Measurements from ENCODE around the gene TMEM237.
"Not testable (repeated sequence)": the region's sequence is repeated elsewhere in the genome, so short reads cannot be mapped to it uniquely, and the experiment has no call there.

TMEM237 gene, protein sequence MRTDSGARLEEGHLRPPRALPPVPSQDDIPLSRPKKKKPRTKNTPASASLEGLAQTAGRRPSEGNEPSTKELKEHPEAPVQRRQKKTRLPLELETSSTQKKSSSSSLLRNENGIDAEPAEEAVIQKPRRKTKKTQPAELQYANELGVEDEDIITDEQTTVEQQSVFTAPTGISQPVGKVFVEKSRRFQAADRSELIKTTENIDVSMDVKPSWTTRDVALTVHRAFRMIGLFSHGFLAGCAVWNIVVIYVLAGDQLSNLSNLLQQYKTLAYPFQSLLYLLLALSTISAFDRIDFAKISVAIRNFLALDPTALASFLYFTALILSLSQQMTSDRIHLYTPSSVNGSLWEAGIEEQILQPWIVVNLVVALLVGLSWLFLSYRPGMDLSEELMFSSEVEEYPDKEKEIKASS

DNA sequence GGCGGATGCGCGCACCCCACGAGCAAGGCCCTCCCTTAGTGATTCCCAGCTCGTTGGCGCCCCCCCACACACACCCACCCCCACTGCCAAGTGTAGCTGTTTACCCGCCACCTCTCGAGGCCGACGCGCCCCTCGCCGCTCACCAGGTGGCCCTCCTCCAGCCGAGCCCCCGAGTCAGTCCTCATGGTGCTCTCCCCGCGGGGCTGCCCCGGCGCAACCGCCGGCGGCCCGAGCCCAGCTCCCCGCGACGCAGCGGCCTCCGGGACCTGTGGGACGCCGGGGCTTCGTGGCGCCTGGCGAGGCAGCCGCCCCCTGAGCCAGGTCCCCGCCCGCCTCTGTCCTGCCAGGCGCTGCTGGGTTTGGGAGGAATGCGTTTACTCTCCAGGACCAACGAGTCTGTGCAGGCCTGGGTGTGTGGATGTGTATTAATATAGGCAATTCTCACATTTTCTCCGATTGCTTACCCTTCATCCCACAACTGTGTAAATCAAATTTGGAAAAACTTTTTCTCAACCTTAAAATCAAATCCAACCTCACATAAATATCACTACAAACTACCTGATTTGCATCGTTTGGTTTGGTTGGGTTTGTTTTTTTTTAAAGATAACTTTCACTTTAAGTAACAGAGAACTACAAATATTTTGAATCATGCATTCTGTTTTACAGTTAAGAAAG is at the start of gene TMEM237:
TSS of gene TMEM237 (minus strand) at position 288 of the 675 bp plus-strand sequence. CDS start at position 185, 103 bp downstream.
- DNase-seq = peak; percentile 24

DNA sequence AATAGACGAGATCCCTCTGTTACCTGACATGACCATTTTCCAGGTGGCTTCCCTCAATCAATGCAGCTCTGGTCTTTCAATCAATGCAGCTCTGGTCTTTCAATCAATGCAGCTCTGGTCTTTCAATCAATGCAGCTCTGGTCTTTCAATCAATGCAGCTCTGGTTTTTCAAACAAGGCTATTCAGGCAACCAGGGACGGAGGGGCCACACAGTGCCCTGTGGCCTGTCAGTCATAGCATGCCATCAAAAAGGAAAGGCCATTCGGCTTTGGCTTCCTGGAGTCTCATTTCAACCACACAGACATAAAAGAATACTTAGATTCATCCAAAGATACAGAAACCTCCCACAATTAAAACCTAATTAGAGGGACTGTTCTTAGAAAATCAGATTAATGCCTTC is 41.9 kb upstream of the TMEM237 start:
- no peak for DNase-seq

DNA sequence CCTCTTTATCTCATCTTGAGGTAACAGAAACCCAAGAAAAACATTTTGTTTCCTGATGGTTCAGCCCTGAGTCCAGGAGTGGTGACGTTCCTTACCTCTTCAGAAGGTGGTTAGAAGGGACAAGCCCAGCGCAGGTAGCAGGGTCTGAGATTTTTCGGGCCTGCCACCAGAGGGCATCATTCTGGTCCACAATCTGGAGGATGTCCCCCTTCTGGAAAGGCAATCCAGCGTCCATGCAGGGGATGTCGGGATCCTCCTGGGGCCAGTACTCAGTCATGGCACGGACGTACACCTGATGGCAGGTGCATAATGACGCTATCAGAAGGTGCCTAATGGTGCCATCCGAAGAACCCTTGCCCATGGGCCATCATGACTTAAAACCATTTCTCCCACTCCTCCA is 37.4 kb upstream of the TMEM237 start:
- no peak for DNase-seq

DNA sequence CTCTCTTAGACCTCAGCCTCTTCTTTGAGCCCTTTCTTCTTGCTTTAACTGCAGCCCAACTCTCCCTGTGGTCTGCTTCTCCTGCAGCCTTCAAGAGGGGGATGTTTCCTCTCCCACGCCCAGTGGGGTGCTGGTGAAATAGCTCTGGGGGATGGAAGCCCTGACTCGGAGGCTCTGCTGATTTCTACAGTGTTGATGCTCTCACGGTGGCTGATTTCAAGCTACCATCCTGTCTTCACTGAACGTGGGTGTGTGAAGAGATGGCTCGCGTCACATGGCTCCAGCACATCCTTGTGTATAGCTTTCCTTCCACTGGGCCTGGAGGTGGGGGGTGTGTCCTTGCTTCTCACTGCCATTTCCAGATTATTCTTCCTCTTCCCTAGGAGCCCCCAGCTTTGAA is 35.1 kb upstream of the TMEM237 start:
- DNase-seq = no peak

DNA sequence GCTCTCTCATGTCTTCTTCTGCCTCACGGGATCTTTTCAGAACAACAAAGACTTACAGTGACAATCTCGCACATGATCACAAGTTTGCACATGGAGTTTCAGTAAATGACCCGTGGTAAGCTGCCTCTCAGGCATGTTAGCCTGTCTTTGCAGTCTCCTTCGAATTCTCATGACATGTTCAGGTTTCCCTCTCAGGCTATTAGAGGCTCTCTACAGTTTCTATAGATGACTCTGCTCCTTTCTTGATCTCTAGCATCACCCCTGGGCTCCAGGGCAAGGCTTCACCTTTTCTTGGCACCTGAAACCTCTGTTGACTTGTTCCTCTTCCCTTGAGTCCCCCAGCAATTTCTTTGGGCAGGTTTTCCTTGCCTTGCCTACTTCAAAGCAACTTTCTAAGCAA is 32.2 kb upstream of the TMEM237 start:
- DNase-seq = no peak

DNA sequence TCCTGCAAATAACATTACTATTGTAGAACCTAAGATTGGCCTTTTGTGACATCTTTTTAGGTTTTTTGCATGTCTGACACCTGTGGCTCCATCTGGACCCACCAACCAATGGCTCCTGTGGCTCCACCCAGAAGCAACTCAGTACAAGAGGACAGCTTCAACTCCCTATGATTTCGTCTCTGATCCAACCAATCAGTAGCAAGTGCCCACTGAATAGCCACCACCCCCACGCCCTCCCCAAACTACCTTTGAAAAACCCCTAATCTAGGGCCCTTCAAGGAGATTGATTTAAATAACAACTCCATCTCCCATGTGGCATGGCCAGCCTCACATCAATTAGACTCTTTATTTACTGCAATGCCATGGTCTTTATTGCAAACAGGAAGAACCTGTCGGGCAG is 31.5 kb upstream of the TMEM237 start:
- DNase-seq = no peak

DNA sequence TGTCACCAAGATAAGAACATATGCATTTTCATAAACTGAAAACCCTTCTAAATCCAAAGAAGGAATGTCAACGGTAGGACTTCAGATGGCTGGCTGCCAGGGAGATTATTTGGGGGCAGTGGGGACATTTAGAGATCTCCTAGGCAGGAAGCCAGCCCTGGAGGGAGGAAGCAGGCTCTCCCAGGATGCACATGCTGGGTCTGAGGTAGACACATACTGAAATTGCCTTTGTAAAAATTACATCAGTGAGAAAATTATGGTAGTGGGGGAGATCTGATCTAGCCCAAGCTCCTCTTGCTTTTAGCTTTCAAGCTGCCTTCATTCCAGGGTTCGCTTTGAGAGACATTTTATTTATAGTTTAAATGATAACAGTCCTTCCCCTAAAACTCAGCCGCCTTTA is 31.0 kb upstream of the TMEM237 start:
- DNase-seq = no peak

DNA sequence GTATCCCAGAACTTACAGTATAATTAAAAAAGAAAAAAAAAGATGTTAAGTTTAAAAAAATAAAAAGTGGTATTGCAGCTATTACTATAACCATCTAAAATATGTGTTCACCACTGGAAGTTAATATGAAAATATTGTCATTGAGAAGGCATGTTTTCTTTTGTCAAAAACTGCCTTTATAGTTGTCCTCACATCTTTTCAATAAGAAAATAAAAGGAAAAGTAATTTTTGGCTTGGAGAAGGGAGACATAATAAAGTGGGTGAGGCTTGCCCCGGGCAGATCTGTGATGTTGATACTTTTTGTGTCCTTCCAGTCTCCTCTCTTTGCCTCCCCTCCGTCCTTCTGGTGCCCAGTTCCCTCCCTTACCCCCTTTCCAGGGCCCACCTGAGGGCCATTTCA is 30.2 kb upstream of the TMEM237 start:
- no peak for DNase-seq

DNA sequence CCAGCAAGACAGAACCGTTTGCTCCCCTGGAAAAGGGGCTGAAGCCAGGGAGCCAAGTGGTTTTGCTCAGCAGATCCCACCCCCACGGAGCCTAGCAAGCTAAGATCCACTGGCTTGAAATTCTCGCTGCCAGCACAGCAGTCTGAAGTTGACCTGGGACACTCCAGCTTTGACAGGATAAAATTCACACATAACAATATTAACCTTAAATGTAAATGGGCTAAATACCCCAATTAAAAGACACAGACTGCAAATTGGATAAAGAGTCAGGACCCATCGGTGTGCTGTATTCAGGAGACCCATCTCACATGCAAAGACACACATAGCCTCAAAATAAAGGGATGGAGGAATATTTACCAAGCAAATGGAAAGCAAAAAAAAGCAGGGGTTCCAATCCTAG is 27.9 kb upstream of the TMEM237 start:
- not testable (repeated sequence) for DNase-seq

DNA sequence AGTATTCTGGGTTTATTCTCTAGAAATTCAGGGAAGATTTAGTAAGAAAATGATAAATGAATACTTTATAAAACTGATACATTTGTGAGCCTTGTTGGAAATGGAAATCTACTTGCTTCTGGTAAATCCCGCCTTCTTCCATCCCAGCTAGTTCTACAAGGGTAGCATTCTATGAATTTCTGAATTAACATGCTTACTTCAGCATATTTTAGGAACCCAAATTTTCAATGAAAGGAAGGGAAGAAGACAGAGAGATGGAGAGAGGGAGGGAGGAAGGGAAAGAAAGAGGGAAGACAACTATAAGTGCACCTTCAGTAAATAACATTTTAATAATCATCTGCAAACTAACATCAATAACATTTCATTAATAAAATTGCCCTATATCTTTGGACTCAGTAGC is 26.6 kb upstream of the TMEM237 start:
- DNase-seq = no peak

DNA sequence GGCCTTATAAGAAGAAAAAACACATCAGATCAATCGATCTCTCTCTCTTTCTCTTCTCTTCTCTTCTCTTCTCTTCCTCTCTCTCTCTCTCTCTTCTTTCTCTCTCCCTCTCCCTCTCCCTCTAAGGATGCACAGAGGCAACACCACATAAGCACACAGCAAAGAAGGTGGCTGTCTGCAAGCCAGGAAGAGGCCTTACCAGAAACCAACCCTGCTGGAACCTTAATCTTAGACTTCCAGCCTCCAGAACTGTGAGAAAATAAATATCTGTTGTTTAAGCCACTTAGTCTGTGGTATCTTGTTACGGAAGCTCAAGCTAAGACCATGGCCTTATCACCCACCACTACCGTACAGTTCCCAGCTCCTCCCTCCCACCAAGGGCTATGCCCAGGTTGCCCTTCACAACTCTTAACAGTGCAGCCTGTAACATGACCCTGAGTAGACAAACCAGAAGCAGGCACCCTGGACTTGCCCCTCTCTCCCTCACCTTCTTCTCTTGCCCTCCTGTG is 25.2 kb upstream of the TMEM237 start:
- DNase-seq = no peak

DNA sequence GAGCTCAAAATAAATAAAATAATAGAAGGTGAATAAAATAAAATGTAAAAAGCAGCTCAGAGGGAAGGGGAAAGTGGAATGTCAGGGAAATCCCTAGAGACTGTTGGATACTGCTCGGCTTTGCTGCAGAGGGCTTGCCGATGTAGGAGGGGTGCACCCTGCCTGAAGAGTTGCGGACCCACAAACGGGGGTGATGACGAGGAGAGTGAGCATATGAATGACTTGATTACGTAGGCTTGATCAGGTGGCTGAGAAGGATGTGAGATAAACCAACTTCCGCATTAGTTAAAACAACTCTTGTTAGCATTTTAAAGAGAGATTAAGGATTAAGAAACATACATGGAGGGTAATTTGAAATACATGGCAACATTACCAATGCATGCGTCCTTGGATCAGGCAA is 21.0 kb upstream of the TMEM237 start:
- no peak for DNase-seq

DNA sequence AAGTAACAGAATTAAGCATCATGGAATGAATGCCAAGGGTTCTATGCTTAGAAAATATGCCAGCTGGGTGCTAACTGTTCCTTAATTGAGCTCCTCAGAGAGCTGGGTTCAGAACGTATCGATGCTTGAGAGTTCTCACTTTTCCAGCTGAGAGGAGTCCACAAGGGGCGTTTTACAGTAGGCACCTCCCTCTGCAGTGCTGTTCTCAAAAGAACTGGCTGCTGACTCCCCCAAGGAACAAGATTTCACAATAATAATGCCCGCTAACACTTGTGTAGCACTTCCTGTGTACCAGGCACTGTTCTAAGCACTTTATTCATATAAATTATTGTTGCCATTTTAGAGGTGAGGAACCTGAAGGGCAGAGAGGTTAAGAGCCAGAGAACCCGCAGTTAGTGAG is 18.1 kb upstream of the TMEM237 start:
- DNase-seq = no peak

DNA sequence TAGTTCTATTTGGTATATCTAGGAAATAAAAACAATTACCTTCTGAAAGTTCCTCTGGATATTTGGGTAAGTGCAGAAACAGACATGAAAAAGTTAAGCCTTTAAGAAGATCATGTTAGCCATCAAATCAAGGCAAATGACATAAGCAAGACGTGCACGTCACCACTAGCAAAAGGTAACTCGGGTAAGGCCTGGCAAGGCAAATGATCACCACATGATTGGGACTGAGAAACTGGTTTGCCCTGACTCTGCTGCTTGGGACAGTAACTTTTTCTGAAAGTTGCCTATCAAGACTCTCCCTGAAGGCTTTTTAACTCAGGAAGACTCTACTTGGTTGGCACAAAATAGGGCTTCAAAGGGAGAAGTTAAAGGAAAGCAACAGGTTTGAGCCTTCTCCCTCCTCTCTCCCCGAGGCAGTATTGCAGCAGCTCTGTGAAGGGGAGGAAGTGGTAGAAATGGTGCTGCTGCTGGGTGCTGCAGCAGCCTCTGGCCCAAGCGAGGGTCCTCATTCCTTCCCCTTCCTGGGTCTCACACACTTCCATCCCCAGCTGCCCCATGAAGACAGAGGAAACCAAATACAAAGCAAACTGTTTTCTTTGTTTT is 17.1 kb upstream of the TMEM237 start:
- DNase-seq = no peak

DNA sequence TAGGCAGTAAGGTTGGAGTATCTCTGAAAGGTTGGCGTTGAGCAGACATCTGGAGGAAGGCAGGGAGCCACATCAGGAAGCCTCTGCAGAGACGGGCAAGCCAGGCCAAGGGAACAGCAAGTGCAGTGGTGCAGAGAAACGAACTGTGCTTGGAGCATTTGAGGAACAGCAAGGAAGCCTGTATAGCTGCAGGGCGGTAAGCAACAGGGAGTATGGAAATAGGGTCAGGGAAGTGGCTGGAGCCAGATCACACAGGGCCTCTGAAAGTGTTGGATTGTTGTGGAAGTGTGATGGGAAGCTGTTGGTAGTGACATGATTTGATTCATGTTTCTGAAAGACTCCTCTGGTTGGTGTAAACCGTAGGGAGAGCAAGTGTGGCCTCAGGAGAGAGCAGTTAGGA is 13.4 kb upstream of the TMEM237 start:
- no peak for DNase-seq

DNA sequence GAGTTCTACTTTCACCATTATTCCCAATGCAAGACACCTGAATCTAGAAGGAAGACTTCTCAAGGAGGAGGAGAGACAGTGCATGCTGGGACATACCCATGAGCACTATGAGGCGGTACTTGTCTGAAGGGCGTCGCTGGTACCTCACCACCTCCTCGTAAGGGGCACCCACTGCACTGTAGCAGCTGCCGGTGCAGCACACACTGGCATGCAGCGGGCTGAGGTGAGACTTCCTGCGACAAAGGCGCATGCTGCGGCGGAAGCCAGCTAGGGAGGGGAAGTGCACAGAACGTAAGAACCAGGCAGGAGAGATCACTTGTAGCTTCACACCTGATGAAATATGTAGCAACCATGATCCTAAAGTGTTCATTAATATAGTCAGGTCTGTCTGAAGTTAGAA is 12.8 kb upstream of the TMEM237 start:
- no peak for DNase-seq

DNA sequence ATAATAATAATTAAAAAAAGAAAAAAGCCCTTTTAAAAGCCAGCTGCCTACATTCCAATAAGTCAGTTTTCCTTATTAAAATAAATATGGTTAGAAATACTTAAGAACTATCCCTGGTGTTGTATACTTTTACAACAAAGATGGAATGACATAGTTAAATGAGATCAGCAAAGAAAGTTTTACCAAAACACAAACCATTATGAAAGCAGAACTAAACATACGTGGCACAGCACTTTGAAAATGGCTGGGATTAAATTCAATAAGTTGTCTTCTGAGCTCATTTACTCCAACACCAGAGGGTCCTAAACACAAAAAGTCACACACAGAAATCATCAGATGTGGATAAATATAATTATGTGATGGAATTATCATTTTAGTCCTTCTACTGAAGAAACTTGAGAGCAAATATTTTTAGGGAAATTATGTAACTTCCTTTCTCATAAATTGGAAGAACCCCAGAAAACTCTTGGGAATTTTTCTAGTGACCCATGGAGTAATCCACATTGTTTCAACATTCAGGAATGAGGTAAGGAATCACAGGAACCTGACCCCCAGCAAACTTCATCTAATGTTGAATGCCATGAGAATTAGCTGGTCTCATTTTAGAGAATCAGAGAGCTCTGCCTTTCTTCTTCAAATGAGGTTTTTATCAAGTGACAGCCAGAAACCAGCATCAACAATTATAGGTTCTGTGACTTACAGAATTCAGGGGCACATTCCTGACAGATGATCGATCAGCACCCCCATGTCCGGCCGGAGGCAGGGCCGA is 11.5 kb upstream of the TMEM237 start:
- peak; percentile 50 for DNase-seq

DNA sequence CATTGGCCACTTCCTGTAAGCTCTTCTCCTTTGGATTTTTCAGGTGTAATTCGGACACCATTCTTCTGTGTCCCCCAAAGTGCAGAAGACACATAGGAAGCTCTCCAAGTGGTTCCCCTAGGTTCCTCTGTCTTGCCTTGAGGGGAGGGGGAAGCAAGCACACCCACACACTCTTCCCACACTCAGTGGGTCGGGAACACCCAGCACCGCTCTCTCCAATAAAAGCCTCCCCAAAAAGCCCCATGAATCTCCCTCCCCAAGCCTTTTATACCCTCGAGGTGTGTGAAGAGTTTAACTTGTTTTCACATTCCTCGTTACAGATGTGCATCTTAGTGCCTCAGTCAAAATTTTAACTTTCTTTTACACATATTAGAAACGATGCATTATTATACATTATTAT is 9.9 kb upstream of the TMEM237 start:
- DNase-seq = no peak

DNA sequence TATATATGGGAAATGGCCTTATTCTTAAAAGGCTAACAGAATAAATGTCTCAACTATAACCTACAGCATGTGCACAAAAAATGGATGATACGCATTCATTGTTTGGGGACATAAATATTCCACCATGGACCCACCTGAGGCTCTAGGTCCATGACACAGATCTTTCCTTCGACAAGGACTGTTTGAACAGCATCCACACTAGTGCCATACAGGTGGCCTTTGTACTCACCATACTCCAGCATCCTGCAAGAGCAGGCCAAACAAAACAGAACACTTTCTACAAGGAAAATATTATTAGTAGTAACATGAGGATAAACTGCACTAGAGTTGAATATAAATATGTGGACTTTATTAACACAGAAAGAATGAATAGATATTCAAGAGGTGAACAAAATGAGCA is 6.1 kb upstream of the TMEM237 start:
- DNase-seq = no peak

DNA sequence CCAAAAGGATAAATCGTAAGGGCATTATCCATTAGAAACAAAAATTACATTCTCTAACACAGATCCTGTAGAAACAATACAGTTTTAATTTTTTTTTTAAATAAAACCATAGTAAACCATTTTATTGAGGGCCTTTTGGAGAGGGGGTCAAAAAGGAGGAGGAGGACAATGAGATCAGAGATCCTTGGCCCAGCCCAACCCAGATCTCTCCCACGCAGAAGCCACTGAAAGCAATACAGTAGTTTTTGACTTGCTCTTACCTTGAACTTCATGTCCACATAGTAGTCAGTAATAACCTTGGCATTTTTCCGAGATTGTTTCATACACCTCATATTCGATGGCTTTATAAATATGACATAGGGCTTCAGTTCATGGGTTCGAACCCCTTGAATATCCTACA is 4.1 kb upstream of the TMEM237 start:
- DNase-seq = no peak

DNA sequence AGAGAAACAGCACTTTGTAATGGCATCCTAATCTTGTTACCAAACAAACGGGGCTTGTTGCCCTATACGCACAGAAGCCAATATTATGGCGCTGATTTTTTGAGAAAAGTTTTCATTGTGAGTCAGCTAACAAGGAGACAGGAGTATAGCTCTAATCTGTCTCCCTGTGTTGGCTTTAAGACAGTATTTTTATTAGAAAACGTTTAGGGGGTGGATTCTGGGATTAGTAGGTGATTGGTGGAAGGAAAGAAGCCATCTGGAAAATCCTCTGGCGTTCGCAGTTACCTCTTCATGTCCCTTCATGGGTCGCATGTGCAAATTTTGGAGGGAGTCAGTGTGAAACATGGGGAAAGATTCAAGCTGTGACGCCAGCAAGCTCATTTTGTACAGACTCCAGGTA is 698 bp upstream of the TMEM237 start:
- DNase-seq = peak; percentile 7

DNA sequence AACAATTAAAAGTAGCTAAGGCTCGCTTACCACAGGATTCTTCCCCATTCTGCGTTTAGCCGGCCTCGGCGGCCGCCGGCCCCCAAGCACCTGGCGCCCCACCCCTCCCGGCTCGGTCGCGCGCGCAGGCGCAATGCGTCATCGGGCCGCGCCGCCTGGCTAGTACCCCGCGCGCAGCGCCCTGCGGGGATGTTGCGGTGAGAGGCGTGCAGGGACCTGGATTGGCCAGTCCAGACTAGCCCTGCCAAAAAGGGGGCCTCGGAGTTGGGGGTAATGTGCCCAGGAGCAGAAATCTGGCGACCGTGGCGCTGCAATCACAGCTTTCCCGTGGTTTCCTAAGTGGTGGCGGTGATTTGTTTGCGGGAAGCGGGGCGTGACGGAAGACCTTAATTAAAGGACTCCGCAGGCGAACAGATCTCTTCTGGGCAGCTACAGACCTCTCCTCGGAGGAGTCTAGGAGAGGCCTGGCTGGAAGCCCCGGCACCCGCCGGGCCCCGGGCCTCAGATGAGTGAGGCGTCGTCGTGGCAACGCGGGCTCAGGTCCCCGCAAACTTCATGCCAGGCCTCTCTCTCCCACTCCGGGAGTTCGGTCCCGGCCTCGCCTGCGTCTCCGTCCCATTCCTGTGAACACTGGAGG is 606 bp downstream of the TMEM237 start:
- peak; percentile 63 for DNase-seq

DNA sequence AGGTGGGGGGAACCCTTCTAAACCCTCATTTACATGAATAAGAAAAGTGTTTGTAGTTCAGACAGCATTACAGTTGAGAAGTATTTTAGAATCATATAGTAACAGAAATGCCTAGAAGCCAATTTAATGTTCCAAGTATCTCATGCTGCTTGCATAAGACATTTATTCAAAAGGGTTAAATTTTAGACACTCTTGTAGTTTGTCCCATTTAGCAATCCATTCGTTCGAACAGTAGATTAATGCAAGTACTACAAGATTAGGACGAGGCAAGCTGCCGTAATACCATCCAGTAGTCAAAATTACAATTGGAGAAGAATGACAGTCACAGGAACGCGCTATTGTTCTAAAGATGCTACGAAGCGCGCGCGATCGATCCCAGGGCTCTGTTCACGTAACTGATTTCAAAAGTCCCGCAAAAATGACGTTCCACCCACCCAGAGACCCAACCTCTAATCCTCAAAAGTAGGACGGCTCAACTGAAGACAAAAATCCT is 1.2 kb downstream of the TMEM237 start:
- DNase-seq = no peak

Data from kidney glomerular epithelial cell (primary cell).